PC-9 (cell line): Measurements from ENCODE around the gene EML6. TPM values are rescaled to one million over a fixed set of nuclear protein-coding genes. Genes with fewer than 3 reads are reported as not detected.

Source experiments
- BruUV-seq: library from RNA; stranded (reverse); fragments of 400-500 nt; replicated peaks from 2 replicates; lab custom pipeline; 2021; lab: Mats Ljungman, UMichigan
- CTCF ChIA-PET: fragments of 300-600 bp; sonication (Branson Sonifier 250); formaldehyde crosslinking; loops from one replicate; lab custom pipeline; 2022; ENCODE audit warnings: antibody characterized with exemption; lab: Charles Lee
- POLR2A ChIA-PET: fragments of 300-600 bp; sonication (Branson Sonifier 250); formaldehyde crosslinking; loops from one replicate; lab custom pipeline; 2022; ENCODE audit warnings: antibody characterized with exemption; ENCODE audit not compliant: unreplicated experiment; lab: Charles Lee
- DNase-seq, 2 experiments: peaks; one replicate each; pipeline versions ENCODE4 v3.0.0 to v3.0.0-alpha.2; 2015 to 2022; ENCODE audit warnings: mixed read lengths in 1 of 2
- H2AFZ ChIP-seq: fragments of 200-600 bp; sonication (generic); 2 replicates; pipeline ENCODE4 v1.8.1; 2017; ENCODE audit warnings: antibody characterized with exemption
- H3F3A ChIP-seq: fragments of 200-600 bp; sonication (generic); 2 replicates; pipeline ENCODE4 v1.8.1; 2017; ENCODE audit warnings: antibody characterized with exemption, mild to moderate bottlenecking, low read depth; ENCODE audit not compliant: insufficient read depth
- H3K27ac ChIP-seq: fragments of 200-600 bp; sonication (generic); 2 replicates; pipeline ENCODE4 v1.6.1; 2016; ENCODE audit warnings: mixed run types
- H3K27me3 ChIP-seq: fragments of 200-600 bp; sonication (generic); 2 replicates; pipeline ENCODE4 v1.6.1; 2016; ENCODE audit warnings: low read depth, mixed run types; ENCODE audit not compliant: insufficient read depth
- H3K36me3 ChIP-seq: fragments of 200-600 bp; sonication (generic); 2 replicates; pipeline ENCODE4 v1.6.1; 2016; ENCODE audit warnings: low read depth, mixed run types
- H3K4me1 ChIP-seq: fragments of 200-600 bp; sonication (generic); replicated peaks from 2 replicates; pipeline ENCODE4 v1.6.1; 2016; ENCODE audit warnings: mixed run types; ENCODE audit not compliant: insufficient read depth
- H3K4me2 ChIP-seq: fragments of 200-600 bp; sonication (generic); 2 replicates; pipeline ENCODE4 v1.6.1; 2017; ENCODE audit warnings: mixed run types
- H3K4me3 ChIP-seq: fragments of 200-600 bp; sonication (generic); 2 replicates; pipeline ENCODE4 v1.6.1; 2016; ENCODE audit warnings: mixed run types
- H3K79me2 ChIP-seq: fragments of 200-600 bp; sonication (generic); 2 replicates; pipeline ENCODE4 v1.6.1; 2017; ENCODE audit warnings: low read depth, mixed run types
- H3K9me2 ChIP-seq: fragments of 200-600 bp; sonication (generic); 2 replicates; pipeline ENCODE4 v1.8.1; 2017; ENCODE audit warnings: mild to moderate bottlenecking; ENCODE audit not compliant: insufficient read depth
- H3K9me3 ChIP-seq: fragments of 200-600 bp; sonication (generic); 2 replicates; pipeline ENCODE4 v1.8.1; 2016; ENCODE audit warnings: low read depth; ENCODE audit not compliant: insufficient read depth
- H4K20me1 ChIP-seq: fragments of 200-600 bp; sonication (generic); 2 replicates; pipeline ENCODE4 v1.8.1; 2017; ENCODE audit not compliant: insufficient read depth
- EZH2 ChIP-seq: fragments of 200-600 bp; sonication (generic); IDR thresholded peaks from 2 replicates; pipeline ENCODE4 v1.8.0; 2017; ENCODE audit warnings: antibody characterized with exemption, low read depth
- intact Hi-C: fragments of 100-400 bp; cut with micrococcal nuclease; formaldehyde crosslinking; loops from one replicate; pipeline ENCODE4 v1.10.0; 2022; ENCODE audit not compliant: unreplicated experiment
- total RNA-seq: library from RNA; stranded (reverse); gene quantifications from 2 replicates; pipeline ENCODE4 v1.2.3, GENCODE V29; 2021
- TF ChIP-seq, protein P1 (sequence below): fragments of 200-600 bp; sonication (generic); conservative IDR thresholded peaks from 2 replicates; pipeline ENCODE4 v1.6.1; 2017; ENCODE audit warnings: mixed run types, antibody characterized with exemption, mild to moderate bottlenecking, moderate library complexity

The EML6 gene
- total RNA-seq, 1 experiment from 2014 or later, result 3.7 TPM

DNA sequence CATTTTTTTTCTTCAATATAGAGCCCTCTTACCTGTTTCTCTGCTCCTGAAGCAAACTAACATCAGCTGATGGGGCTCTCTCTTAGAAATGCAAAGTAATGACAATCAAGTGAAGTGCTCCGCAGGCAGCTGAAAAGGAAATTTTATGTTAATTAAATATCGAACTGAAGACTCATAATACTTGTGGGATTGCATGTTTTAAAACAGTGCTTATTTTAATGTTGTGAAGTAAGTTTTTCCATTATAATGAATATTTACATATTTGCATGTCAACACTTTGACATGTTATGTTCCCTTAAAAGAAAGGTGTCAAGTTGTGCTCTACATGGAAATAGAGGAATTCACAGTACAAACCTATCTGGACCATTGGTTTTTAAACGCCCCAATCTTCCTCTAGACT lies 97.1 kb downstream of the EML6 start:
- no peak for TF ChIP-seq EZH2
- TF ChIP-seq, protein P1, sequence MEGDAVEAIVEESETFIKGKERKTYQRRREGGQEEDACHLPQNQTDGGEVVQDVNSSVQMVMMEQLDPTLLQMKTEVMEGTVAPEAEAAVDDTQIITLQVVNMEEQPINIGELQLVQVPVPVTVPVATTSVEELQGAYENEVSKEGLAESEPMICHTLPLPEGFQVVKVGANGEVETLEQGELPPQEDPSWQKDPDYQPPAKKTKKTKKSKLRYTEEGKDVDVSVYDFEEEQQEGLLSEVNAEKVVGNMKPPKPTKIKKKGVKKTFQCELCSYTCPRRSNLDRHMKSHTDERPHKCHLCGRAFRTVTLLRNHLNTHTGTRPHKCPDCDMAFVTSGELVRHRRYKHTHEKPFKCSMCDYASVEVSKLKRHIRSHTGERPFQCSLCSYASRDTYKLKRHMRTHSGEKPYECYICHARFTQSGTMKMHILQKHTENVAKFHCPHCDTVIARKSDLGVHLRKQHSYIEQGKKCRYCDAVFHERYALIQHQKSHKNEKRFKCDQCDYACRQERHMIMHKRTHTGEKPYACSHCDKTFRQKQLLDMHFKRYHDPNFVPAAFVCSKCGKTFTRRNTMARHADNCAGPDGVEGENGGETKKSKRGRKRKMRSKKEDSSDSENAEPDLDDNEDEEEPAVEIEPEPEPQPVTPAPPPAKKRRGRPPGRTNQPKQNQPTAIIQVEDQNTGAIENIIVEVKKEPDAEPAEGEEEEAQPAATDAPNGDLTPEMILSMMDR, result no peak
- Histone ChIP-seq H3K4me3 (no peak overlapping the region), H3K27me3 (no peaks in the 10 kb centered on the region), H3K9me3 (no peaks in the 10 kb centered on the region), H2AFZ (no peak overlapping the region), H3K36me3 (no peaks in the 10 kb centered on the region), H3K79me2 (no peaks in the 10 kb centered on the region), H3K4me1 (no peaks in the 10 kb centered on the region), H3F3A (no peaks in the 10 kb centered on the region), H4K20me1 (no peaks in the 10 kb centered on the region; the same call in 1 of the 2 replicates), H3K4me2 (no peak overlapping the region), H3K9me2 (no peaks in the 10 kb centered on the region), H3K27ac (no peak overlapping the region)
- no peak for DNase-seq
- BruUV-seq, result no TSS peak
- ChIA-PET POLR2A (no interaction called here), CTCF (no interaction called here)
- intact Hi-C loops, result no loop called here

DNA sequence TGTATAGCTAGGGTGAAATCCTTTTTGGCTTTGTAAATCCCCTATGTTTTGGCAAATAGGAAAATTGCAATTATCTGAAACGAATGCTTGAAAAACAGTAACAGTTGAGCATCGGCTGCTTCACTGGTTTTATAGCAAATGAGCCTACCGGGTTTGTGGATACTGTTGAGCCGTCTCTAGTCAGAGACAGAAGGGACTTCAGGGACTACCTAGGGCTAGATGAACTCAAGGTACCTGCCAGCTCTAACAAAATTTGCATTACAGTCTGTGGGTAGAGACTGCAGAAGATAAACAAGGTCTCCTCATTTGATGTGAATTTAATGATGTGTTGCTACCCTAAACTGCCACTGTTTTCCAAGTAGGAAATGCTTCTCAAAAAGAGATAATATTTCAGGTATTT lies 101.1 kb downstream of the EML6 start:
- intact Hi-C loops, result no loop called here
- Histone ChIP-seq H3K9me3 (no peaks in the 10 kb centered on the region), H3K4me2 (no peak overlapping the region), H3K79me2 (no peaks in the 10 kb centered on the region), H3K36me3 (no peaks in the 10 kb centered on the region), H2AFZ (no peak overlapping the region), H3K4me1 (no peaks in the 10 kb centered on the region), H3K4me3 (no peak overlapping the region), H3K27me3 (no peaks in the 10 kb centered on the region), H4K20me1 (no peaks in the 10 kb centered on the region; the same call in 1 of the 2 replicates), H3K9me2 (no peaks in the 10 kb centered on the region), H3F3A (no peaks in the 10 kb centered on the region), H3K27ac (no peak overlapping the region)
- no peak for DNase-seq
- TF ChIP-seq, protein P1, result no peak
- TF ChIP-seq EZH2, result no peak
- no TSS peak for BruUV-seq
- ChIA-PET POLR2A (no interaction called here), CTCF (no interaction called here)

DNA sequence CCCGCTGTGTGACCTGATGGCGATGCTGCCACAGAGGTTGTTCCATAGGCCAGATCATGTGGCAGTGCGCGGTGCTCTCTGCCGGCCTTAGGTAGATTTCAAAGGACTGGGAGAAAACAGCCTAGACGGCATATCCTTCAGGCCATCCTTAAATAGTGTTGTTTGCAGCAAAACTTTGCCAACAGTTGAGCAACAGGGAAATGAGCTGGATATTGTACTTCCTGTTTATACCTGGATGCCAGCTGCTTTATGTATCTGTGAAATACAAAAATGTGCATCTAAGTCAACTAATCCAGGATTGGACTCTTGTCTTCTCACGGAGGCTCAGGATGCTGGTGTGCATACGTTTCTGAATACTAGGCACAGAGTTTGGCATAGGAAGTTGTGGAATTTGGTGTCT lies 107.1 kb downstream of the EML6 start:
- H3K27me3 ChIP-seq, result no peaks in the 10 kb centered on the region
- H3K4me3 ChIP-seq, result no peak overlapping the region
- H3K9me3 ChIP-seq, result no peaks in the 10 kb centered on the region
- intact Hi-C loops, result loop anchor here (10.0 kb wide), 1 partner anchor 306 kb away; no protein-coding TSS in a partner anchor
- H4K20me1 ChIP-seq, result no peaks in the 10 kb centered on the region
- H3K36me3 ChIP-seq, result no peaks in the 10 kb centered on the region
- POLR2A ChIA-PET, result no interaction called here
- DNase-seq, result no peak
- CTCF ChIA-PET, result no interaction called here
- TF ChIP-seq, protein P1, result no peak
- TF ChIP-seq EZH2, result no peak
- H3K27ac ChIP-seq, result no peak overlapping the region
- BruUV-seq, result no TSS peak
- no peaks in the 10 kb centered on the region for H3K9me2 ChIP-seq
- H2AFZ ChIP-seq, result no peak overlapping the region
- H3K4me2 ChIP-seq, result no peak overlapping the region
- no peaks in the 10 kb centered on the region for H3K79me2 ChIP-seq
- no peaks in the 10 kb centered on the region for H3F3A ChIP-seq
- no peaks in the 10 kb centered on the region for H3K4me1 ChIP-seq
